C1 segment of cervical spinal cord (tissue), 14 donors: ENCODE measurements around the gene LY6G6F.
A peak's percentile ranks its signal among the peaks of the same experiment; 100 is the strongest.

Experiments
- DNase-seq, 14 donors: peaks; one replicate each; lab custom pipeline; 2025; lab: John Stamatoyannopoulos, UW

The LY6G6F gene, protein sequence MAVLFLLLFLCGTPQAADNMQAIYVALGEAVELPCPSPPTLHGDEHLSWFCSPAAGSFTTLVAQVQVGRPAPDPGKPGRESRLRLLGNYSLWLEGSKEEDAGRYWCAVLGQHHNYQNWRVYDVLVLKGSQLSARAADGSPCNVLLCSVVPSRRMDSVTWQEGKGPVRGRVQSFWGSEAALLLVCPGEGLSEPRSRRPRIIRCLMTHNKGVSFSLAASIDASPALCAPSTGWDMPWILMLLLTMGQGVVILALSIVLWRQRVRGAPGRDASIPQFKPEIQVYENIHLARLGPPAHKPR

DNA sequence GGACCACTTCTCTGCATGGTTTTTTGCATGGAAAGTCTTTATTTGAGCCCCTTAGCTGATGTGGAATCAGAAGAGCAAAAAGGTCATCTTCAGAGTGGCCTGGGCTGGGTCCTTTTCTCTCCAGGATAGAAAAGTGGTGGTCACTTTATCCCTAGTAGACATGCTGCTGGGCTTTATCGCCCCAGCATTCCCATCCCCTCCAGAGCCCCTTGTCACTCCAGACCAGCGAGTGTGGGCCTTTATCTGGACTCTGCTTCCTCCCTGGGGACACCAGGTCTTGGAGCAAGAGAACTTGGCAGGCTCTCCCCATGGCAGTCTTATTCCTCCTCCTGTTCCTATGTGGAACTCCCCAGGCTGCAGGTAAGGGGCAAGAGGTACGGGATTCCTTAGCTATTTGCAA, at the start of gene LY6G6F:
TSS of gene LY6G6F (plus strand) at position 268 of the 400 bp plus-strand sequence. CDS start at position 309, 41 bp downstream.
- no peak for DNase-seq

DNA sequence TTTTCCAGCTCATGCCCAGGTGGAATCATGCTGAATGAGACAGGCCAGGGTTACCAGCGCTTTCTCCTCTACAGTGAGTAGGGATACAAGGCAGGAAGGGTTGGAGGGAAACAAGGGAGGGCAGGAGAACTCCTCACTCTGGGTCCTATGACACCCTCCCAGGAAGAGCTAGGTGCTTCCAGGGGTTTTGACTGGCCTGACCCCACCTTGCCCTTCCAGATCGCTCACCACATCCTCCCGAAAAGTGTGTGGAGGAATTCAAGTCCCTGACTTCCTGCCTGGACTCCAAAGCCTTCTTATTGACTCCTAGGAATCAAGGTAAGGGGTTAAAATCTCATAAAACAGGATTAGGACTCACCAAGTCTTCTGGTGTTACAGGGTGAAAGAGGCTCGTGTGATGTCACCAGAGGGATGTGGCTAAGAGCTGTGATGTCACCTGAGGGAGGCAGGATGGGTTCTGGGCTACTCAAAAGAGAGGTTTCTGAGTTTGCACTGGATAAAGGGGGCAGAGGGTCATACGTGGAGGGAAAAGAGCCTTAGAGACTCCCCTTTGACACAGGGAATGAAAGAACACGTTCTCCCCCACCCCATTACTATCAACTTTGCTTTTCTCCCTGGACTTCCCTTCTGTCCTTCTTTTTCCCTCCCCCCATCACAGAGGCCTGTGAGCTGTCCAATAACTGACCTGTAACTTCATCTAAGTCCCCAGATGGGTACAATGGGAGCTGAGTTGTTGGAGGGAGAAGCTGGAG, 49.1 kb upstream of the LY6G6F start:
- no peak for DNase-seq

DNA sequence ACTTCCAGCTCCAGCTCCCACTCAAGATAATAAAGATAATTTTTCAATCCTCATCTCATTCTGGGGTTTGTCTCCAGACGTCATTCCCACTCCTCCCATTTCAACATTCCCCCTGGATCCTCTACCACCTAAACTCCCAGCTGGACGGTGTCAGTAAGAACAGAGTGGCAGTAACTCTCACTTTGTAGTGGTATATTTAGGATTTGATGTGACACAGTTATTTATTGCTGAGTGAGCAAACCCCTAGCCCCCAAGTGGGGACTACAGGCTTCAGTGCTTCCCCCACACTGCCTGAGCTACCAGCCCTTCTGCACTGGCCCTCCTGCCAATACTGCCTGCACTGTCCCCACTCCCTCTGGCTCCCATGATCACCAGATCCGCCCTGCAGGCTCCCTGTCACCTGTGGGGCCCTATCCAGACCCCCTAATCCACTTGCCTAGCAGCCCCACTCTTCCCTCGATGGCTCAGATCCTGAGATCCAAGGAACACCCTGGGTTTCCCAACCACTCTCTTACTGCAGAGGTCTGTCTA, 48.4 kb upstream of the LY6G6F start:
- no peak for DNase-seq

DNA sequence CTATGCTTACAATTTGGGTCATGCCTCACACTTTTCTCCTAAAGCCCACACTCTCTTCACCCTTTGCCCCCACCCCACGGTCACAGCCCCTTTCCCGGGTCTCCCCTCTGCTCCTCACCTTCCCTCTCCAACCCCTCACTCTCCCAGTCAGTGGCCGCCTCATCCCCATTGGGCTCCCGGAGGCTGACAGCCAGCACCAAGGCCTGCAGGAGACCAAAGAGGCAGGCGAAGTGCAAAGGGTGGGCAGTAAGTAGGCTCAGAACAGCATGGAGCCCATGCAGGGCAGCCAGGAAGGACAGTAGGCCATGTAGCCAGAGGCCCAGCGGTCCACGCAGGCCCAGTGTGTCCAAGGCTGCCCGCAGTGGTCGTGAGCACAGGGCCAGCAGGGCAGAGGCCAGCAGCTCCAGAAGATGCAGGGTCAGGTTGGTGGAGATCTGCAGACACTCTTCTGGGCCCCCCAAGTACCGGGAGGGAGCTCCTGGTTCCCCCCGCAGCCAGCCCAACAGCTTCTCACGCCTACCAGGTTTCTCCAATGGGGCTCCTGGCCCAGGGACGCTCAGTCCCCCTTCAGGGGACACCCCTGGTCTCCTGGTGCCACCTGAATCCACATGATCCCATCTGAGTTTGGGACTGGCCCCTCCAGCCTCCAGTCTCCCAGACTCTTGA, 47.5 kb upstream of the LY6G6F start:
- DNase-seq: no peak

DNA sequence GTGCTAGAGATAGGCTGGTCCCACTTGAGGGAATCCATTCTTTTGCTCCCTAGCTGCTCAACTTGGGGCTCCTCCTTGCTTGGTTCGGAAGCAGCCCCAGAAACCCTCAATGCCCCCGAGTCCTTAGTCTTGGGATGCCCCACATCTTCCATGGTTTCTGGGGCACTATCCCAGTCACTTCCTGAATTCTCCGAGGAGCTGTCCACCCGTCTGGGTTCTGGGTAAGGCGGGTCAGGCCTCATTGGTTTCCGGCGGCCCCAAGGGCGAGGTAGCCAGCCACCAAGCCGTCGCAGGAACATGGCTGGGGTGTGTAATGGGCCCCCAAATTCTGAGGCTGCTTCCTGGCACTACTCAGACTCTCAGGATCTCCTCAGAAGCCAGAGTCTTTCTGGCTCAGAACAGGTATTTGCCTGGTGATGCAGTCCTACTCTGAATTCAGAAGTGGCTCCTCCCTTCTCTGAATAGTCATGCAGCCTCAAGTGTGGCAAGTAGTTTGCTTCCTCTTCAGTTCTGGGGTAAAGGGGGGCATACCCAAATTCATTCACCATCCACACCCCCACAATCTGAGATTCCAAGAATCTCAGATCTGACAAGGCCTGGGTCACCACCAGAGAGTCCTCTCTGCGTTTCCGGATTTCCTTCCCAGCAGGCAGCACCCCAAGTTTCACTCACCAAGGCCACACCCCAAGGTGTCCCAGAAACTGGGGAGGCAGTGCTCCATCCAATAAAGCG, 46.9 kb upstream of the LY6G6F start:
- peak in 1 of 14 donors; percentile 38 for DNase-seq

DNA sequence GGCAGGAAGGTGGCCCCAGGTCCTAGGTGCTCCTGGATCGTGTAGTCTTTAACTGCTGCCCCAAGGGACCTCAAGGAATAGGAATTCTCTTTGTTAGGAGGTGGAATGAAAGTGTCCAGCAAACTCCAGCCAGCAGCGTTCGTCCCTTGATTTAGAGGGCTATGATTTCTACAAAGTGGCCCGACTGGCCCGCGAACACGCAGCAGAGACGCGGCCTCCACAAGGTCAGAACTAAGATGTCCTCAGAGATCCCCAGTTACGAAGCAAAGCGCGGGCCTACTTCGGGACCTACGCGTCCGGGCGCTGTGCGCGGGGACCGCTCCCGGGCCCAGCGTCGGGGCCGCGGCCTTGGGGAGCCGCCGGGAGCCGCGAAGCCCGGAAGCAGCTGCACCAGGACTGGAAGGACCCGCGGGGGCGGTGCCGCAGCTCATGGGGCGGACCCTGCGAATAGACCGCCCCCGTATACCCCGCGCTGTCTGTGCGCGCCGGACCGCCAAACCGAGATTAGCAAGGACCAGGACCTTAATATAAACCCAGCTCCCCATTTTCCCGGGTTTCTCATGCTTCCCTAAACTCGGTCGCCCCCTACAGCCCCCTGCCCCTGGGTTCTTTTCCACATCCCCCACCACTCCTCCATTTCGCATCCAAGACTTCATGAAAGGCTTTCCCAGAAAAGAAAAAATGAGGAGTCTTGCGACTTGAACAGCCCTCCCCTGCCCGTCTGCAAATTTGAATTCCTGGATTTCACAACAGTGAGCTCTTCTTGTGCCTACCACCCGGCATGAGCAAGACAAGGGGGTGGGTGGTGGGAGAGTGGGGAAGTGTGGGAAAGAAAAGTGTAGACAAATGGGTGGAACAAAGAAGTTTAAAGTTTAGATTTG, 46.0 kb upstream of the LY6G6F start, which contains the start of gene C6orf47:
TSS of gene C6orf47 (minus strand) at position 398 of the 881 bp plus-strand sequence. CDS start 831 bp downstream, outside the sequence.
- DNase-seq: peak in 13 of 14 donors; percentile 27 to 83 (median 57)

DNA sequence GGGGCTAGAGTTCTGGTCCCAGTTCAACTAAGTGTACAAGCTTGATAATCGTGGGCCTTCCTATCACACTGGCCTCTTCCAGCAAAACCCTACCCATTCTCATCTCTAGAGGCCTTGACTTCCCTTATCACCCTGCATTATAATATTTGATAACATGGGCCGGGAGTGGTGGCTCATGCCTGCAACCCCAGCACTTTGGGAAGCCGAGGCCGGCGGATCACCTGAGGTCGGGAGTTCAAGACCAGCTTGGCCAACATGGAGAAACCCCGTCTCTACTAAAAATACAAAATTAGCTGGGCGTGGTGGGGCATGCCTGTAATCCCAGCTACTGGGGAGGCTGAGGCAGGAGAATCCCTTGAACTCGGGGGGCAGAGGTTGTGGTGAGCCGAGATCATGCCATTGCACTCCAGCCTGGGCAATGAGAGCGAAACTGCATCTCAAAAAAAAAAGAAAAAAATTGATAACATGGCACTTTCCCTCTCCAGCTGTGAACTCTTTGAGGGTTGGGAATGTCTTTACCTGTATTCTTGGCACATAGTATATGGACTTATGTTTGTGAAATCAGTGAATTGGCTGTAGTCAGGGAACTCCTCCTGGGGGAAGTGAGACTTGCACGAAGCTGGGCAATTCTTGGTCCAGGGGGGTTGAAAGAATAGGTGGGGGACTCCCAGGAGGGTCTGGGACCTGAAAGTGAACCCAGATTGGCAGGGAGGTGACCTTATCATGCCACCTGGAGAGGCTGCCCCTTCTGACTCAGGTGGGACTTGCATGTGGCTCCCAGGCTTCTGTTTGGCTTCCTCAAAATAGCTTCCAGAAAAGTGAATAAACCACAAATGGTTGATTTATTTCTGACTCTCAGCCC, 45.2 kb upstream of the LY6G6F start:
- no peak for DNase-seq

DNA sequence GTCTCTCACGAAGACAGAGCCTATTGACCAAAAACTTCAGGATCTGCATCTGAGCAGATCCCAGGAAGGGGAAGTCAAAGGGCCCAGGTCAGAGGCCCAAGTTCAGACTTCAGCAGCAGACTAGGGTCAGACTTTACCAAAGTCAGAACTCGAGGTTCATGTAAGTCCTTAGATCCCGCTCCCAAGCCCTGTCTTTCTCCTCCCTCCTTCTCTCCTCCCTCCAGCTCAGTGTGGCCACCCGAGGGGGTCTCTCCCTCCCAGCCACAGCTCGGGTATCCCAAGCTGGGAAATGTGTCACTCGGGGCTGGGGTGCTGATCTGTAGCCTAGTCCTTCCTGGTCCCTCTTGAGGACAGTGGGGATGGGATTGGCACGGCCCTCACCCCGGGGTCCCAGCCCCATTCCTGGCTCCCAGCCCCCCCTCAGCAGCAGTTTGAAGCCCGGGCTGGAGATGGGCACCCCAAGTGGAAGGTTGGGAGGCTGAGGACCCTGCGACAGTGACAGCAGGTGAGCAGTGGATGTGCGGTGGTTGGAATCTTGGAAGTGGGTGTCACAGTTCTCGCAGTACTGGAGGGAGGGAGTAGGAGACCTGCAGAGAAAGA, 44.4 kb upstream of the LY6G6F start:
- DNase-seq: no peak

DNA sequence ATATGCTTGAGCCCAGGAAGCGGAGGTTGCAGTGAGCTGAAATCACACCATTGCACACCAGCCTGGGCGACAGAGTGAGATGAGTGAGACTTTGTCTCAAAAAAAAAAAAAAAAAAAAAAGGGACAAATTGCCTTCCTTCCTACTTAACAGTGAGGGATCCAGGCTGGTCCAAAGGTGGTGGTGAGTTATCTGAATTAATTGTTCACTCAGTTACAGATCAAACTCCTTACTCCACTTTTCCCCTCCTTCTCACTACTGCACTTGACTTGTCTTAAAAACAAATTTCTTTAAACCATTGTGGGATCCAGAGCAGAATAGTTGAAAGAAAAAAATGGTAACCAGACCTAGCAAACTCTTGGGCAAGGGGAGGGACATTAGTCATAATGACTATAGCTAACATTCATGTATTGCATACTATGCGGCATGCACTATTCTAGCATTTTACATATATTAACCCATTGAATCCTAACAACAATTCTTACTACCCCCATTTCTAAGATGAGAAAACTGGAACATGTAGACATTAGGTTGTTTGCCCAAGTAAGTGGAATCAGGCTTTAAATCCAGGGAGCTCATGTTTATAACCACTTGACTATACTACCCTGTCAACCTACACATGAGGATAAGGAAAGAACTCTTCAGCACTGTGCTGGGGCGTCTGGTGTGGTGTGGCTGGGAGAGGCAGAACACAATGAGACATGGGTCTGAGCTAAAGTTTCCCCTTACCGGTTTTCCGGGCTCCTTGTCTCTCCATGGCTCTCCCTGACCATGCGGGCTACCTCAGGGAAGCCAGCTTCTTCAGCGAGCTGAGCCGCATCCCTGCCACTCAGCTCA, 43.3 kb upstream of the LY6G6F start:
- DNase-seq: no peak

DNA sequence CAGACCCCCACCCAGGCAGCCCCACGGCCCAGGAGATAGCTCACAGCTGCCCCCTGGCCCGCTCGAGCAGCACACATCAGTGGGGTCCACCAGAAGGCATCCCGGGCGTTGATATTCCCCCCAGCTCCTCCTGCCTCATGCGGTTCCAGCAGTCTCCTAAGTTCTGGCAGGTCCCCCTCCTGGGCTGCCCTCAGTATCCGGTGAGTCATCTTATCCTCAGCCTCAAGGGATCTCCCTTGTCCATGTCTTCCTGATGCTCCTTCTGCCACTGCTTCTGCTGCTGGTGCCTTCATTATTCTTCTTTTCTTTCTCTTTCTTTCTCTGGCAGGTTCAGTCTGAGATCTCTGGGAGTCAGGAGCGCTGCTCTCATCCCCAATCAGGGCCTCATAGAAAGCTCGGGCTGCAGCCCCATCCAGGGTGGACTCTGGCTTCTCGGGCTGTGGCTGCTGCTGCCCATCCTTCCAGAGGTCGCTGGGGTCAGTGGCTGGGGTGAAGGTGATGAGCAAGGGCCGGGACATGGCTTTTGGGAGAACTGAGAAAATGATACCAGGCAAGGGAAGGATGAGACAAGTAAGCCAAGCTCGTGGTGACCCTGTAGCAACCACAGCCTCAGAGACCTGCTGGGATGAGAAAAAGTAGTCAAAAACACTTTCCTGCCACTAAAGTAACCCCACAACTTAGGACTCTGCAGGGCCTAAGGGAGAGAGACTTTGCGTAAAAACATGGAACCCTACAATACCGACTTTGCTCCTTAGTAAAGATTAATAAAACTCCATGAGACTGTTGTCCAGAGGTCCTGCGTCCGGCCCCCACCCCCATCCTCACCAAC, 42.5 kb upstream of the LY6G6F start:
- peak in 2 of 14 donors; percentile 18 to 24 for DNase-seq

DNA sequence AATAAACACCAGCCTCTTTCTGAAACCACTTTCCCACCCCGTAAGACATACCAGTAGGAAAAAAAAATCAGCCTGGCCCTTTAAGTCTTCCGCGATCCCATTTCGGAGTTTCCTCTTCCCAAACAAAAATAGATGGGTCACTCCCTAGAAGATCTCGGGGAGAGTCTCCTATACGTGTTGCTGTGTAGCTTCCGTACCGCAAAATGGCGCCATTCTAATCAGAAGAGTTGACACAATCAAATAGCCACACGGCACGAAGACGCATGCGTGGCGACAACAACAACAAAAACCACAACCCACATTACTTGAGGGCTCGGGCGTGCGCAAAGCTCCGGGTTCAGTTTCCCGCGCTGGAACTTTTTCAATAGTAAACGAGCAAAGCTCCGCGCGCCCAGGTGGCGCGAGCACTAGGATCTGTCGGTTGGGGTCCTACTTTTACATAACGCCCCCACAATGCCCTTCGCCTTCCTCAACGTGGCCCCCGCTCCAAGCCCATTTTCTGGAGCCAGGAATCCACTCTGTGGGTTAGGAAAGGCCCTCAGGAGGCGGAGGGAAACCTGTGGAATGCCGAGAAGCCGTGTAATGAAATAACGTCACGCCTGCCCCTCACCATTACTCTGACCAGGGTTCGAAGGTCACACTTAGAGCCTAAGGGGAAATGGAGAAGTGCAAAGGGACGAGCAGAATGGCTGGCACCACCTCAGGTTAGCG, 41.7 kb upstream of the LY6G6F start, which contains the start of gene GPANK1:
TSS of gene GPANK1 (minus strand) at position 208 of the 711 bp plus-strand sequence. CDS start 519 bp downstream, outside the sequence.
- peak; percentile 4 to 92 (median 82) for DNase-seq

DNA sequence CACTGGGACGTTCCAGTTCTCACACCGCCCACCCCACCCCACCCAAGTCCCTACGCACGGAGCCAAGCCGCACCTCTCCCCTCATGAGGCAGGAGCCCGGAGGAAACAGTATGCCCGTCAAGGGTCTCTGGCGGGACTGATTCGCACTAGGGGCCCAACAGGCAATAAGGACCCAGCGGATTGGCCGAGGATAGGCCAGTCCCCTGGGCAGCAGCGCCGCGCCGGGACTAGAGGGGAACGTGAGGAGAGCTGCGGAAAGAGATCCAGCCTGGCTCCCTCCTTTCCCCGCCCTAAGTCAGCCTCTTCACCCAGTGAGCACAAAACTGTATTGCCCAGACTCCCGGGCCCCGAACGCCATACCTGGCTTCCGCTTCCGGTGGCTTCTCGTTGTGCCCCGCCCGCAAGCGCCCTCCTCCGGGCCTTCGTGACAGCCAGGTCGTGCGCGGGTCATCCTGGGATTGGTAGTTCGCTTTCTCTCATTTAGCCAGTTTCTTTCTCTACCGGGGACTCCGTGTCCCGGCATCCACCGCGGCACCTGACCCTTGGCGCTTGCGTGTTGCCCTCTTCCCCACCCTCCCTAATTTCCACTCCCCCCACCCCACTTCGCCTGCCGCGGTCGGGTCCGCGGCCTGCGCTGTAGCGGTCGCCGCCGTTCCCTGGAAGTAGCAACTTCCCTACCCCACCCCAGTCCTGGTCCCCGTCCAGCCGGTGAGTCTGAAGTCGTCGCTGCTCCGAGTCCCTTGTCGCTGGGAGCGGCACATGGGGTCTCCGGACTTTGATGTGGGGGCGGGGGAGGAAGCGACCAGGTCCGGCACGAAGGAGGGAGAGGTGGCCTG, 40.9 kb upstream of the LY6G6F start, which contains the start of gene CSNK2B:
TSS of gene CSNK2B (plus strand) at position 580 of the 836 bp plus-strand sequence. CDS start 752 bp downstream, outside the sequence.
- peak; percentile 92 to 99 (median 98) for DNase-seq

DNA sequence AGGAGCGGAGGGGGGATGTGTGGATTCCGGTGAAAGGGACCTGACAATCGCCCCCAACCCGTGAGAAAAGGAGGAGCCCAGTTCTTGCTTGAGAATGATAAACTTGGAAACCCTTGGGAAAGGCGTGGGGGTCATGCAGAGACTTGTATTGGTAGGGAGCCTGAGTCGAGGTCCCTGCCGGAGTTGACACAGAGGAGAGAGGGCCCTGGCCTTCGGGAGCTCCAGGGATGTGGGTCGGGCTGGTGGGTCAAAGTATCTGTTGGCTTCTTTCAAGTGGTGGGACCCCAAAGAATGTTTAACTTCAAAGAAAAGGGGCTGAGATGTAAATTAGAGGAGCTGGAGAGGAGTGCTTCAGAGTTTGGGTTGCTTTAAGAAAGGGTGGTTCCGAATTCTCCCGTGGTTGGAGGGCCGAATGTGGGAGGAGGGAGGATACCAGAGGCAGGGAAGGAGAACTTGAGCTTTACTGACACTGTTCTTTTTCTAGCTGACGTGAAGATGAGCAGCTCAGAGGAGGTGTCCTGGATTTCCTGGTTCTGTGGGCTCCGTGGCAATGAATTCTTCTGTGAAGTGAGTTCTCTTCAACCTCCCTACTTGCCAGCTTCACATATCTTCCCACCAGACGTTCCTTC, 40.2 kb upstream of the LY6G6F start:
- no peak for DNase-seq

DNA sequence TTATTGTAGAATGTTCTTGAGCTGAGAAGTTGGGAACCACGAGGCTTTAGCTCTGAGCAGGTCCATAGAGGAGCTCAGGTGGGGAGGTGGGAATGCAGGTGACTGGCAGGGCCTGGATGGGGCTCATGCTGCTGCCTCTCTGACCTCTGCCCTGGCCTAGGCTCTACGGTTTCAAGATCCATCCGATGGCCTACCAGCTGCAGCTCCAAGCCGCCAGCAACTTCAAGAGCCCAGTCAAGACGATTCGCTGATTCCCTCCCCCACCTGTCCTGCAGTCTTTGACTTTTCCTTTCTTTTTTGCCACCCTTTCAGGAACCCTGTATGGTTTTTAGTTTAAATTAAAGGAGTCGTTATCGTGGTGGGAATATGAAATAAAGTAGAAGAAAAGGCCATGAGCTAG, 37.0 kb upstream of the LY6G6F start, which contains the start of gene LY6G5B:
TSS of gene LY6G5B (plus strand) at position 301 of the 400 bp plus-strand sequence. CDS start 975 bp downstream, outside the sequence.
- DNase-seq: no peak
